Peyer's patch (tissue), 4 donors: ENCODE results near the gene IGSF8. TPM values are rescaled to one million over a fixed set of nuclear protein-coding genes. Genes with fewer than 3 reads are reported as not detected.
A peak's percentile ranks its signal among the peaks of the same experiment; 100 is the strongest.

Experiments
- DNase-seq, 3 donors: peaks; one replicate each; pipeline ENCODE4 v3.0.0-alpha.2; 2017 to 2019
- H3K27ac ChIP-seq, 4 donors: fragments of 200-600 bp; sonication (generic); one replicate each; pipeline ENCODE4 v1.5.1; 2016 to 2019
- H3K27me3 ChIP-seq, 2 donors: fragments of 200-600 bp; sonication (generic); one replicate each; pipeline ENCODE4 v1.5.1; 2019
- H3K36me3 ChIP-seq, 3 donors: fragments of 200-600 bp; sonication (generic); one replicate each; pipeline ENCODE4 v1.5.1; 2016 to 2019
- H3K4me1 ChIP-seq, 4 donors: fragments of 200-600 bp; sonication (generic); one replicate each; pipeline ENCODE4 v1.5.1; 2016 to 2019
- H3K4me3 ChIP-seq, 4 donors: fragments of 200-600 bp; sonication (generic); 1 replicate in 3 of 4; 2 replicates in 1 of 4; pipeline ENCODE4 v1.5.1; 2016 to 2019; ENCODE audit warnings: mild to moderate bottlenecking in 1 of 4
- H3K9me3 ChIP-seq, 4 donors: fragments of 200-600 bp; sonication (generic); one replicate each; pipeline ENCODE4 v1.5.1; 2016 to 2019; ENCODE audit warnings: mild to moderate bottlenecking in 1 of 4
- CTCF ChIP-seq, 6 experiments: fragments of 450-650 bp in 4 of 6; fragments of 200-600 bp in 2 of 6; sonication (generic) in 1 of 6; IDR thresholded peaks; one replicate each; pipeline ENCODE4 v1.5.1; 2017 to 2019; ENCODE audit warnings: antibody characterized with exemption in 6 of 6, mild to moderate bottlenecking in 3 of 6, moderate library complexity in 1 of 6
- POLR2A ChIP-seq, 2 donors: fragments of 450-650 bp; IDR thresholded peaks; one replicate each; pipeline ENCODE4 v1.5.1; 2017; ENCODE audit warnings: antibody characterized with exemption in 2 of 2, mild to moderate bottlenecking in 2 of 2, moderate library complexity in 2 of 2
- total RNA-seq, 4 donors: library from RNA; depleted of rRNA; stranded (reverse); fragments of >200 nt; gene quantifications; one replicate each; pipeline ENCODE4 v1.1.0, GENCODE V29; 2016

Gene IGSF8
- total RNA-seq, 4 donors from 2014 or later = 20.6 to 65.3 (median 38.9) TPM

GRCh38 chr1:160096274-160097116 is 1.9 kb downstream of the IGSF8 start:
- Histone ChIP-seq H3K27me3 (no peaks in the 10 kb centered on the region), H3K4me1 (peaks cover 5 to 59% (median 22%) of the 10 kb centered on the region in 4 donors), H3K4me3 (peak overlapping the region in 2 of 4 donors; percentile 79 to 94), H3K9me3 (no peaks in the 10 kb centered on the region), H3K36me3 (peaks cover 0 to 30% (median 0%) of the 10 kb centered on the region in 3 donors), H3K27ac (no peak overlapping the region)
- DNase-seq = peak in 1 of 3 donors; percentile 71
- TF ChIP-seq POLR2A (IDR thresholded peaks at IDR 0.05) = peak in 1 of 2 donors; percentile 49
- TF ChIP-seq CTCF (IDR thresholded peaks at IDR 0.05) = no peak

GRCh38 chr1:160095382-160096105 is 2.9 kb downstream of the IGSF8 start:
- Histone ChIP-seq H3K27ac (peak overlapping the region in 1 of 4 donors; percentile 21), H3K9me3 (no peaks in the 10 kb centered on the region), H3K36me3 (peaks cover 0 to 40% (median 0%) of the 10 kb centered on the region in 3 donors), H3K27me3 (no peaks in the 10 kb centered on the region), H3K4me1 (peaks cover 5 to 54% (median 18%) of the 10 kb centered on the region in 4 donors), H3K4me3 (no peak overlapping the region)
- DNase-seq = no peak
- no peak for TF ChIP-seq POLR2A (IDR thresholded peaks at IDR 0.05)
- no peak for TF ChIP-seq CTCF (IDR thresholded peaks at IDR 0.05)

GRCh38 chr1:160094806-160095205 is 3.6 kb downstream of the IGSF8 start:
- no peak overlapping the region for H3K4me3 ChIP-seq
- peaks cover 0 to 45% (median 0%) of the 10 kb centered on the region in 3 donors for H3K36me3 ChIP-seq
- DNase-seq = no peak
- peaks cover 5 to 54% (median 18%) of the 10 kb centered on the region in 4 donors for H3K4me1 ChIP-seq
- H3K27ac ChIP-seq = peak overlapping the region in 2 of 4 donors; percentile 48 to 71
- H3K9me3 ChIP-seq = no peaks in the 10 kb centered on the region
- no peak for TF ChIP-seq POLR2A (IDR thresholded peaks at IDR 0.05)
- TF ChIP-seq CTCF (IDR thresholded peaks at IDR 0.05) = no peak
- no peaks in the 10 kb centered on the region for H3K27me3 ChIP-seq

GRCh38 chr1:160094291-160094625 is 4.2 kb downstream of the IGSF8 start:
- H3K4me1 ChIP-seq = peaks cover 5 to 50% (median 18%) of the 10 kb centered on the region in 4 donors
- H3K4me3 ChIP-seq = no peak overlapping the region
- no peaks in the 10 kb centered on the region for H3K27me3 ChIP-seq
- TF ChIP-seq POLR2A (IDR thresholded peaks at IDR 0.05) (no peak), CTCF (IDR thresholded peaks at IDR 0.05) (no peak)
- peaks cover 0 to 50% (median 0%) of the 10 kb centered on the region in 3 donors for H3K36me3 ChIP-seq
- DNase-seq = no peak
- no peaks in the 10 kb centered on the region for H3K9me3 ChIP-seq
- peak overlapping the region in 2 of 4 donors; percentile 48 to 71 for H3K27ac ChIP-seq

- Histone ChIP-seq H3K27me3 (no peaks in the 10 kb centered on the region), H3K4me3 (no peak overlapping the region), H3K4me1 (peaks cover 5 to 48% (median 18%) of the 10 kb centered on the region in 4 donors), H3K36me3 (peaks cover 0 to 53% (median 0%) of the 10 kb centered on the region in 3 donors), H3K9me3 (no peaks in the 10 kb centered on the region), H3K27ac (peak overlapping the region in 2 of 4 donors; percentile 48 to 71)
- DNase-seq = no peak
- TF ChIP-seq CTCF (IDR thresholded peaks at IDR 0.05) = no peak
- TF ChIP-seq POLR2A (IDR thresholded peaks at IDR 0.05) = no peak
These were observed 4.7 kb downstream of the IGSF8 start for GRCh38 chr1:160093624-160094290.
